ENCODE results near the gene MYO5B. TPM values are rescaled to one million over a fixed set of nuclear protein-coding genes. Genes with fewer than 3 reads are reported as not detected.

MYO5B gene
- polyA plus RNA-seq, 2 of the 4 experiments (the other 2 are of a cell fraction): 6.4 to 18.4 TPM

DNA sequence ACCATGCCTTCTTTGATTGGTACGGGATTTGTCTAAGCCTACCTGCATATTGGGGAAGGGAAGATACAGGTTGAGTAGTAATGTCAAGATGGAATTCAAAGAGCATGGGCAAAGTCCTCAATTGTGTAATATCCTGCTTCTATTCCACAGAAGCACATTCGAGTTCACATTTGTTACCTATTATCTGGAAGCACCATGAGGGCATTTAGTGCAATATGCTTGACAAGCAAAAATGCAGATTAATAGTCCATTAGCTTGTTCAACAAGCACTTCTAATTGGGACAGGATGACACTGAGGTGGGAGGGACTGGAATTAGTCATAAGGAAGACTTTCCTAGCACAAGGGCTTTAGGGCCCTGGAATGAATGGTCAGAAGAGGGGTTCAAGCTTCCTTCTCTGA lies 40.5 kb downstream of the MYO5B start (continued):
- TF ChIP-seq, protein P1, sequence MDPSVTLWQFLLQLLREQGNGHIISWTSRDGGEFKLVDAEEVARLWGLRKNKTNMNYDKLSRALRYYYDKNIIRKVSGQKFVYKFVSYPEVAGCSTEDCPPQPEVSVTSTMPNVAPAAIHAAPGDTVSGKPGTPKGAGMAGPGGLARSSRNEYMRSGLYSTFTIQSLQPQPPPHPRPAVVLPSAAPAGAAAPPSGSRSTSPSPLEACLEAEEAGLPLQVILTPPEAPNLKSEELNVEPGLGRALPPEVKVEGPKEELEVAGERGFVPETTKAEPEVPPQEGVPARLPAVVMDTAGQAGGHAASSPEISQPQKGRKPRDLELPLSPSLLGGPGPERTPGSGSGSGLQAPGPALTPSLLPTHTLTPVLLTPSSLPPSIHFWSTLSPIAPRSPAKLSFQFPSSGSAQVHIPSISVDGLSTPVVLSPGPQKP (IDR thresholded peaks at IDR 0.05; ENCODE audit: low read depth, low read length): no peak
- no peak for TF ChIP-seq EP300 (IDR thresholded peaks at IDR 0.05)
- no peak for TF ChIP-seq MYC (IDR thresholded peaks at IDR 0.05; ENCODE audit: borderline replicate concordance, low read length)
- TF ChIP-seq ZFP36 (IDR thresholded peaks at IDR 0.05; ENCODE audit: borderline replicate concordance, partially characterized antibody): no peak
- TF ChIP-seq HEYL (CRISPR knock-in tag; IDR thresholded peaks at IDR 0.05): no peak
- no peak for TF ChIP-seq TP53 (CRISPR knock-in tag; IDR thresholded peaks at IDR 0.05)
- TF ChIP-seq POLR2A (IDR thresholded peaks at IDR 0.05; ENCODE audit: low read length): no peak
- TF ChIP-seq CBX8 (IDR thresholded peaks at IDR 0.05): no peak
- no peak for TF ChIP-seq MAZ (IDR thresholded peaks at IDR 0.05; ENCODE audit: borderline replicate concordance, low read depth, low read length)
- TF ChIP-seq FOSB (CRISPR knock-in tag; IDR thresholded peaks at IDR 0.05): no peak
- TF ChIP-seq FOSL2 (IDR thresholded peaks at IDR 0.05): no peak
- TF ChIP-seq FOSL2 (CRISPR knock-in tag; IDR thresholded peaks at IDR 0.05): no peak
- no peak for TF ChIP-seq CHD4 (IDR thresholded peaks at IDR 0.05; ENCODE audit: borderline replicate concordance)

DNA sequence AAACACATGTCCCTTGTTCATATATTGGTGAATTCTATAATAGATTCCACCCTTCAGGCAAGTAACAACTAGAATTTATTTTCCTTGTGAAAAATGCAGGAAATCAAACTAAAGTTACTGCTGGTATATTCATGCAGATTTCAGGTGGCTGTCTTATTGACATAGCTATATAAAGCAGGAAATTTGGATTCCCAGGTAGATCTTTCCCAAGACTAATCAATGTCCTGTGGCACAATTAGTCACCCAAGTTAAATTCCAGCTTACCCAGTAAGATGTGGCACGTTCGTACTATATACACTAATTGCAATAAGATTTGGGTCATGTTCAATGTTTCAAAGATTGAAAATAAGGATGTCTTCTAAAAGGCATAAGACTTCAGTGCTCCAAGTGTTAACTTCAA lies 42.0 kb downstream of the MYO5B start:
- Histone ChIP-seq H3K4me2 (no peak overlapping the region), H3K4me3 (no peak overlapping the region), H3K9me3 (no peaks in the 10 kb centered on the region), H3K27ac (no peak overlapping the region), H3K4me1 (no peaks in the 10 kb centered on the region)
- DNase-seq (ENCODE audit: low read depth in 1 of 2, low spot score in 1 of 2): no peak
- ChIA-PET CTCF (no interaction called here), POLR2A (no interaction called here)
- no peak for FAIRE-seq
- TF ChIP-seq MAFK (IDR thresholded peaks at IDR 0.05; ENCODE audit: partially characterized antibody) (no peak), POLR2AphosphoS2 (conservative IDR thresholded peaks at IDR 0.05; ENCODE audit: low read length) (no peak), CBX8 (IDR thresholded peaks at IDR 0.05) (no peak), JUN (IDR thresholded peaks at IDR 0.05) (no peak), CHD4 (IDR thresholded peaks at IDR 0.05; ENCODE audit: borderline replicate concordance) (no peak), ZFP36 (IDR thresholded peaks at IDR 0.05; ENCODE audit: borderline replicate concordance, partially characterized antibody) (no peak), RCOR1 (IDR thresholded peaks at IDR 0.05; ENCODE audit: low read depth, low read length) (no peak), GATA3 (IDR thresholded peaks at IDR 0.05; ENCODE audit: borderline replicate concordance) (no peak), RNF2 (IDR thresholded peaks at IDR 0.05; ENCODE audit: borderline replicate concordance, low read depth) (no peak), EP300 (IDR thresholded peaks at IDR 0.05) (no peak), EHF (CRISPR knock-in tag; IDR thresholded peaks at IDR 0.05) (no peak), EHMT2 (IDR thresholded peaks at IDR 0.05; ENCODE audit: low read depth) (no peak), KDM5A (IDR thresholded peaks at IDR 0.05) (no peak), SMC3 (IDR thresholded peaks at IDR 0.05) (no peak), CBX2 (IDR thresholded peaks at IDR 0.05; ENCODE audit: borderline replicate concordance, low read depth) (no peak), RFX5 (IDR thresholded peaks at IDR 0.05) (no peak), MYC (IDR thresholded peaks at IDR 0.05; ENCODE audit: borderline replicate concordance, low read length) (no peak), KDM1A (IDR thresholded peaks at IDR 0.05; ENCODE audit: low read depth) (no peak)
- TF ChIP-seq, protein P2, sequence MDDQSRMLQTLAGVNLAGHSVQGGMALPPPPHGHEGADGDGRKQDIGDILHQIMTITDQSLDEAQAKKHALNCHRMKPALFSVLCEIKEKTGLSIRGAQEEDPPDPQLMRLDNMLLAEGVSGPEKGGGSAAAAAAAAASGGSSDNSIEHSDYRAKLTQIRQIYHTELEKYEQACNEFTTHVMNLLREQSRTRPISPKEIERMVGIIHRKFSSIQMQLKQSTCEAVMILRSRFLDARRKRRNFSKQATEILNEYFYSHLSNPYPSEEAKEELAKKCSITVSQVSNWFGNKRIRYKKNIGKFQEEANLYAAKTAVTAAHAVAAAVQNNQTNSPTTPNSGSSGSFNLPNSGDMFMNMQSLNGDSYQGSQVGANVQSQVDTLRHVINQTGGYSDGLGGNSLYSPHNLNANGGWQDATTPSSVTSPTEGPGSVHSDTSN (IDR thresholded peaks at IDR 0.05): no peak
- TF ChIP-seq, protein P3, sequence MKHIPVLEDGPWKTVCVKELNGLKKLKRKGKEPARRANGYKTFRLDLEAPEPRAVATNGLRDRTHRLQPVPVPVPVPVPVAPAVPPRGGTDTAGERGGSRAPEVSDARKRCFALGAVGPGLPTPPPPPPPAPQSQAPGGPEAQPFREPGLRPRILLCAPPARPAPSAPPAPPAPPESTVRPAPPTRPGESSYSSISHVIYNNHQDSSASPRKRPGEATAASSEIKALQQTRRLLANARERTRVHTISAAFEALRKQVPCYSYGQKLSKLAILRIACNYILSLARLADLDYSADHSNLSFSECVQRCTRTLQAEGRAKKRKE (CRISPR knock-in tag; IDR thresholded peaks at IDR 0.05; ENCODE audit: low read depth): no peak
- 51% methylated on average over 2 of the region's 2 CpGs for WGBS (ENCODE audit: missing lambda C conversion rate)
- no peak for ATAC-seq

All from A549 (cell line).